ENCODE data around the gene ADTRP.
"Not testable (repeated sequence)": the region's sequence is repeated elsewhere in the genome, so short reads cannot be mapped to it uniquely, and the experiment has no call there.

ADTRP gene

GRCh38 chr6:11692451-11693376 is 85.9 kb downstream of the ADTRP start:
- no peak for DNase-seq (ENCODE audit: low read depth)
- TF ChIP-seq CTCF (IDR thresholded peaks at IDR 0.05; ENCODE audit: low read depth, low read length, missing control alignments): no peak
- no peak overlapping the region for H3K4me3 ChIP-seq (ENCODE audit: low read depth, low read length)

GRCh38 chr6:11689847-11690246 is 88.8 kb downstream of the ADTRP start:
- DNase-seq (ENCODE audit: low read depth): no peak
- TF ChIP-seq CTCF (IDR thresholded peaks at IDR 0.05; ENCODE audit: low read depth, low read length, missing control alignments): no peak

GRCh38 chr6:11689400-11689799 is 89.2 kb downstream of the ADTRP start:
- not testable (repeated sequence) for DNase-seq (ENCODE audit: low read depth); H3K4me3 ChIP-seq (ENCODE audit: low read depth, low read length)

More at GRCh38 chr6:11689847-11690246, 88.8 kb downstream of the ADTRP start:
- H3K4me3 ChIP-seq (ENCODE audit: low read depth, low read length): no peak overlapping the region

GRCh38 chr6:11688425-11688709 is 90.2 kb downstream of the ADTRP start:
- DNase-seq (ENCODE audit: low read depth): no peak
- no peak for TF ChIP-seq CTCF (IDR thresholded peaks at IDR 0.05; ENCODE audit: low read depth, low read length, missing control alignments)
- H3K4me3 ChIP-seq (ENCODE audit: low read depth, low read length): no peak overlapping the region

- DNase-seq (ENCODE audit: low read depth): no peak
- H3K4me3 ChIP-seq (ENCODE audit: low read depth, low read length): no peak overlapping the region
- TF ChIP-seq CTCF (IDR thresholded peaks at IDR 0.05; ENCODE audit: low read depth, low read length, missing control alignments): no peak
These were observed 93.0 kb downstream of the ADTRP start for GRCh38 chr6:11685481-11686093.

GRCh38 chr6:11684901-11685480 is 93.6 kb downstream of the ADTRP start:
- no peak for DNase-seq (ENCODE audit: low read depth)
- H3K4me3 ChIP-seq (ENCODE audit: low read depth, low read length): no peak overlapping the region
- TF ChIP-seq CTCF (IDR thresholded peaks at IDR 0.05; ENCODE audit: low read depth, low read length, missing control alignments): no peak

- H3K4me3 ChIP-seq (ENCODE audit: low read depth, low read length): no peak overlapping the region
- no peak for DNase-seq (ENCODE audit: low read depth)
- no peak for TF ChIP-seq CTCF (IDR thresholded peaks at IDR 0.05; ENCODE audit: low read depth, low read length, missing control alignments)
These were observed 94.7 kb downstream of the ADTRP start for GRCh38 chr6:11683871-11684270.

Measured in GM12864 (cell line).